Activated CD4-positive, CD25-positive, alpha-beta regulatory T cell (primary cell): ENCODE measurements around the gene THPO.

Source experiments
- DNase-seq, 4 experiments: peaks; one replicate each; lab custom pipeline; 2025; lab: John Stamatoyannopoulos, UW

The THPO gene

DNA sequence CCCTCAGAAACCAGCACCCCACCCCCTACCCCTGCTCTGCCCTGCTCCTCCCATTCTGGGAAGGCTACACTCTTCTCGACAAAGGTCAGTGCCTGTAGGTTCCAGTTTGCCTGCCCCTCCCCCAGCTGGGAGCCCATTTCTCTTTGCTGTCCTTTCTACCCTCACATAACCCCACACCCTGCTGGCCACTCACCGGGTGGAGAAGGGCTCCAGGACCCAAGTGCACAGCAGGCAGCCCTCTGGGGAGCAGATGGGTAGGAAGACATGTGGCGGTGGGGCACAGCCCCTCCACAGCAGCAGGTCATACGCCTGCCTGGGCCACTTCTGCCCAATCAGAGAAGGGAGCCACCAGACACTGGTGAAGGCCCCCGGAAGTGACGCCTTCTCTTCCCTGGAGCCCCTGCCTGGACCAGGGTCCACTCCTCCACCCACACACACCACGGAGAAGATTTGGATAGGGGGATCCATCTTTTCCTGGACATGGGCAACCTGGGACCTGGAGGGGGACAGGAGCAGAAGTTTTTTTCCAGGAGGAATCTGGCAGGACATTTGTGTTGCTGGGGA is at the start of gene THPO:
THPO (minus strand) TSS at position 326 of the 564 bp plus-strand sequence. CDS start 1,948 bp downstream, outside the sequence.
- DNase-seq: no peak

DNA sequence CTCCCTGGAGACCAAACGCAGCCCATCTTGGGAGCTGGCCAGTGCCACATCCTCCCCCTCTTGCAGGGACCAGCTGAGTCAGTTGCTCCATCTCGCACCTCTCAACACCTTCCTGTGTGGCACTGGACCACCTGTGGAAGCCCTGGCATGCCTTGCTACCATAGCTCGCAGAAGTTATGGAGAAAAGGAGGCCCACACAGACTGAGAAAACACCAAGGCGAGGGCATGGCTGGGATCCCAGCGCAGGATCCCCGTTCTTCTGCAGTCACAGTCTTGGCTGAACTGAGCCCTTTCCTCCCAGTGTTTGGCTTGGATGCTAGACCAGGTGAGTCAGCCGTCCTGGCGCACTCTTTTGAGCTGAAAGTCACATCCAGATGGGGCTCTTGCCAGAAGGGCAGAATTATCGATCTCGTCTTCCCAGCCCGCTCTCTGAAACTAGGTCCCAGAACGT is 48.7 kb upstream of the THPO start:
- DNase-seq: no peak

DNA sequence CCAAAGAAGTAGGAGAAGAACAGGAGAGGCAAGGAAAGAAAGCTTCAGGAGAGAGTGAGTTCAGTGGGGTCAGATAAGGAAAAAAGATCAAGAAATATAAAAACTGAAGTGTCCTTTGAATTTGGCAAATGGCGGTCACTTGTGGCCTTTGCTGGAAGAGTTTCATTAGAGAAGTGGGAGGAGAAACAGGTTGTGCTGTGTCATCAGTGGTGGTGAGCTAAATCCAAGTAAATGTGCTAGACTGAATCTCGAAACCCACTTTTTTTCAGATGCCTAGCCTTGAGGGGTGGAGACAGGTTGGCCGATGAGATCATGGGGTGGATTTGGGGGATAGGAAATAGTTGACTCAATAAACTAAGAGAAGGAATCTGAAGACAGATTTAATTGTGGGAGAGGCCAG is 45.6 kb upstream of the THPO start:
- no peak for DNase-seq

DNA sequence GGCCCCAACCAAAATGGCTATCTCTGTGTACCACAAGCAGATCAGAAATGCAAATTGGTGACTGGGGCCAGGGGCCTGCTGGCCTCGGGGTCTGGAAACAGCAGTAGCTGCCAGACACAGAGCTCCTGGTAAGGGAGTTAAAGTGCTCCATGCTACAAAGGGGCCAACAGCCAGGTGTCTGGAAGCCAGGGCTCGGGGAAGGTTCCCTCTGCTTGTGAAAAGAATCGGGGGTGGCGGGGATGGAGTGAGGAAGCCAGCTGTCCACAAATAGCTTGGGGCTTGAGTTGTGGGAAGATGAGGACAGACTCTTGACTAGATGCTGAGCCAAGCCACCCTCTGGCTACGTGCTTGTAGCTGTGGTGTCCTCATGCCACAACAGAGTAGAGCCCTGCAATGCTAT is 41.2 kb upstream of the THPO start:
- DNase-seq: no peak

DNA sequence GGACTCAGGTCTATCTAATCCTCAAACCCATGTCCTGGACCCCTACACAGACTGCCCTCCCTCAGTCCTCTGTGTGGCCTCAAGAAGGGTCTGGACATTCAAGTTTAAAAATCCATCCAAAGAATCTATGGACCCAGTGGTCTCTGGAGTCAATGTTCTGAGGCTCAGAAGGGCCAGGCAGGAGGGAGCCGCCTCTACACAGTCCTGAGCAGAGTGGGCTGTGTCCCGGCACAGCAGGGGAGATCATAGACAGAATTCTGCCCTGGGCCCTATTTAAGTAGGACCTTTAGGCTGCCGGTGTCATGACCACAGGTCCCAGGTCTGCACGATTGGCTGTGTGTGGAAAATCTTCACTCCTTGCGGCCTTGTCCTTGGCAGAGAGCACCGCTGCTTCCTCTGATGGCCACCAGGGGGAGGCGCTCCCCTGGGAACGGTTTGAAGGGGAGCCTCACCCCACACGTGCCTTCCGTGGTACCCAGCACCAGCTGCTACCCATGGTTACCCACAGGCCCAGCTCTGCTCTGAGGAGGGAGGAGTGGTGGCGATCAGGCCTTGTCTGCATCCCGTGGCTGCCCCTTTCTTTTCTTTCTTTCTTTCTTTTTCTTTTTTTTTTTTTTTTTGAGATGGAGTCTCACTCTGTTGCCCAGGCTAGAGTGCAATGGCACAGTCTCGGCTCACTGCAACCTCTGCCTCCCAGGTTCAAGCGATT is 39.8 kb upstream of the THPO start:
- peak; percentile 20 to 48 (median 37) for DNase-seq

DNA sequence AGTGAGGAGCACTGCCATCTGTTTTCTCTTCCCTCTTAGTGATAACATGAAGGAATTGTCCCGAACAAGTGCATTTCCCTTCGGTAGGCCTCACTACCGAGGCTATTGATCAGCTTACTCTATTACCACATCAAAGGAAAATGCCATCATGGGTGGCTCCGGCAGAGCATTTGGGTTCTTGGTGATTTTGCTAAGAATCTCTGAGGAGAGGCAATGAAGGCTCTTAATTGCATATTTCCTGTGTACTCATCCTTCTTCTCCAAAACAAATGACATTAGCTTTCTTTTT is 37.1 kb upstream of the THPO start:
- no peak for DNase-seq

DNA sequence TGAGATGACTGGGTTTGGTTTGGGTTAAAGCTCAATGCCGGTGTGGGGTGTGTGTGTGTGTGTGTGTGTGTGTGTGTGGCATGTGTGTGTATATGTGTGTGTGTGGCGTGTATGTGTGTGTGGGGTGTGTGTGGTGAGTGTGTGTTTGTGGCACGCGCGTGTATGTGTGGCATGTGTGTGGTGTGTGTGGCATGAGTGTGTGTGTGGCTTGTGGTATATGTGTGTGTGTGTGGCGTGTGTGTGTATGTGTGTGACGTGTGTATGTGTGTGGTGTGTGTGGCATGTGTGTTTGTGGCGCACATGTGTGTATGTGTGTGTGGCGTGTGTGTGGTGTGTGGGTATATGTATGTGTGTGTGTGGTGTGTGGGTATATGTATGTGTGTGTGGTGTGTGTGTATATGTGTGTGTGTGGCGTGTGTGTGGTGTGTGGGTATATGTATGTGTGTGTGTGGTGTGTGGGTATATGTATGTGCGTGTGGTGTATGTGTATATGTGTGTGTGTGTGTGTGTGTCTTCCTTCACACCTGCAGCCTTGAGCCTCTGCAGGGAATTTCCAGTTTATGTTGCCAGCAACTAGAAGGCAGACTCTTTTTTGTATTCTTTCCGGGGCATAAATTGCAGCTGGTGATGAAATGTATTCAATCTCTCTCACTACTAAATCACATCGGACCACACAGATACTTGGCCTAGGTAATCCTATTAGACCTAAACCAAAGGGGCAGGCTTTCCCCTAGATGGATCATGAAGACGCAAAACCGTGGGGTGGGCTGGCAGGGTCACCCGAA is 36.6 kb upstream of the THPO start:
- no peak for DNase-seq

DNA sequence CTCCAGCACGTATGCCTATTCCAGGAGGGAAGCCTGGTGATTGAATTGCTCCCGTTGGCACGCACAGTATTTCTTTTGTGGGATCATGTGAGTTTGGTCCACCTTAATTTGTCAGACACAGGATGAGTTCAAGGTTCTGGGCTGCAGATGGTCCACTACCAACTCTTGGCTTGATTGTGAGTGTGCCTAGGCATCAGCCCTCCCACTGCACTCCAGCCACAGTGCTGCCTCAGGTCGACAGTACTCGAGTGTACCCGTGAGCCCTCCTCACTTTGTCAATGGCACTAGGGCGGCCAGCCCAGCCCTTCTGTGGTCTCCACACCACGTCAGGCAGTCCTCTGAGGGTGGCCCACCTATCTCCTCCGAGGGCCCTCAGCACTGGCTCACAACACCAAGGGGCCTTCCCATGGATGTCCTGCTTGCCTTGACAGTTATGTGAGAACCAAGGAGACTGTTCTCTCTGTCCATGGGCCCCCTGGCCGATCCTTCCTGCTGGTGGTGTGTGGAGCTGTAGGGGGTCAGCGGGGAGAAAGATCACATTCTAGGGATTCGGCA is 32.0 kb upstream of the THPO start:
- DNase-seq: no peak

DNA sequence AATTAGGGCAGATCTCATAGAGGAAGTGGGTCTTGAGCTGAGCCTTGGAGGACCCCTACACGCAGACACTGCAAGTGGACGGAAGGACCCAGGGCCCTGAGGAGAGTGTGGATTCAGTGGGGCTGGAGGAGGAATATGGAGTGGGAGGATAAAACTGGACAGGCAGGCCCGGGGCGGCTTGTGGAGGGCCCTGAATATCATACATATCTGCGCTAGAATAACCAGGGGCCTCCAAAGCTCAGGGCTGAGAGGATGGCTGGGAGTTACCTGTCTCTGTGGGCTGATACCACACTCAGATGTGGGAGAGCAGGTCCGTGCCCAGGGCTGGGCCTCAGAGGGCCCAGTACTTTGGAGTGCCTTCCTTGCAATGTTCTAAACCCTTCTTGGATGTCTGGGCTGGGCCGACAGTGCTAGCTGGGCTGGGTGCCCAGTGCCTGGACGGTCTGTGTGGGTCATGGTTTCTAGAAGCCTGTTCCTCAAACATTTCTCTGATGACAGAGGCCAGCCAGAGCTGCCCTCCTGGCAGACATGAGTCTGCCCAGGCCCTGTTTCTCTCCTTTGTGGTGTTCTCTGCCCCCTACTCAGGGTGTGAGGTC is 31.4 kb upstream of the THPO start:
- DNase-seq: no peak

DNA sequence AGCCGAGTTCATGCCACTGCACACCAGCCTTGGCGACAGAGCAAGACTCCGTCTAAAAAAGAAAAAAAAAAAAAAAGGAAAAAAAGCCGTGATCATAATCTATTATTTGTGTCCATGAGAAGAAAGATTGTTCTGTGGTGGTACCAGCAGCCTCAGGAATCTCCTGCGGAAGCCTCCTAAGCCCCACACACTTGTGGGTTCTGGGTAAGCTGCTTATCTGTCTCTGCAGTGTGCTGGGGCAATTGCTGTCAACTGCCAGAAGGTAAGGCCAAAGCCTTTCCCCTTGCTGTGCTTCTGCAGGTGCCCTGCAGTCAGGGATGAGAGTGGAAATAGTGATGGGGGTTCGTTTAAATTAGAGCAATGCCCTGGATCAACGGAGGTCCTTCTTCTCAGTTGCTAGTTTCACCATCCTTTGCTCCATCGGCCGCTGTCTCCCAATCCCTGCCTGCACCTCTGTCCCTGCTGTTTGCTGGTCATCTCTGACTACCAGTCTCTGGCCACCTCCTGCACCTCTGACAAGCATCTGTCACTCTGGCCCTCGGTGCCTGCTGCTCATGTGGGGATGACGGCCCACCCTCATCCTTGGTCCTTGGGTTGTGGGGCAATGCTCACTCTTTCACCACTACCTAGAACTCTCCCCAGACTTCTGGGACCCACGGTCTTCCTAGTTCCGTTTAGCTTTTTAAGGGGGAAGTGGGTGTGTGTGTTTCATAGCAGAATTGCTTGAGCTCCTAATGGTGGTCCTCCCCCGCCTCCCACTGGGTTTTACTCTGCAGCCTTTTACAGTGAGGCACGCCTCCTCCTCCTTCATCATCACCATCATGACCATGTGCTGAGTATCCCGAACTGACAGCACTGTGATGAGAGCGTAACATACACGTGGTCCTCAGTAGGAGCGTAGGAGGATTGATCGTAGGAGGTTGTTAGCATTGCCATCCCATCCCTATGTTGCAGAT is 27.3 kb upstream of the THPO start:
- no peak for DNase-seq

DNA sequence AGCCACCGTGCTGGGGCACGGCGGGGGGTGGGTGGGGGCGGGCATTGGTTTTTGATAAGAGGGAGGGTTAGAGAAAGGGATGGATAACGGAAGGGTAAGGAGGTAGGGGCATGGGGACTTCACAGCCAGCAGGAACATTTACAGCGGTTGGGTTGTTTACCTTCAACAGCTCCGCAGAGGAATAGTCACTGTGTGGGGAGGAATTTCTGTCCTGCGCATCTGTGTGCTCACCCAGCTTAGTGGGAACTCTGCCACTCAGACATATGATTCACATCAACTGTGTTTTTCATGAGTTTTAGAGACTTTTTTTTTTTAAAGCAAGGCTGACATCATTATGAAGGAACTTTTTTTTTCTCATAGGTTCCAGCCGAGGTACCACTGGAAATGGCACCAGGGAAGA is 21.4 kb upstream of the THPO start:
- DNase-seq: no peak

DNA sequence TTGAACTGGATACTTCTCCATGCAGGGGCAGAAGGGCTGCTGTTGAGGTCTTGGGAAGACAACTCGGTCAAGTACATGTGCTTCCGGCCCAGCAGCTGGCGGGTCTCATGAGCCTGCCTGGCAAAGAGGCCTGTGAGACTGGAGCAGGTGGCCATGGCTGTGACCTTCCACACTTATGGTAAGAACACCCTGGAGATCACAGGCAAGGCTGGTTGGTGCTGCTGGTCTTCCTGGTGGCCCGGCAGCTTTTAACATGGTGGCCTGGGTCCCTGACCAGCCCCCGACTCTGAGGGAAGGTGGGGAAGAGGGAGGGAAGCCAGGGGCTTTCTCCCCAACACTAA is 17.3 kb upstream of the THPO start:
- DNase-seq: no peak

DNA sequence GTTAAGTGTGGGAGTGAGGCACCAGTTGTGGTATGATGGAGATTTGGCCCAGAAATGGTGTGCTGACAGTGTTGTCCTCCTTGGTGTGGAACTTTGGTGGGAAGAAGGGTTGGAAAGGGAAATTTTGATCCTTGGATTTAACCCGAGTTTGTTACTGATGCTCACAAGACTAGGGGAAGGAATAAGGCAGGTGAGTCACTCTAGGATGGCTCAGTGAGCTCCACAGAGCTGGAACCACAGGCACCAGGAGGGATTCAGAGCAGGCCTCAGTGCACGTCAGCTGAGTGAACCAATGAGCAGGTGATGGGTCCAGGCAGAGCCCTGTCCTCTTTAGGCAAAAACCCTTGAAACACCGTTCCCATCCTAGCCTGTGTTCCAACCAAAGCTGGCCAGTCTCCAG is 13.3 kb upstream of the THPO start:
- no peak for DNase-seq

DNA sequence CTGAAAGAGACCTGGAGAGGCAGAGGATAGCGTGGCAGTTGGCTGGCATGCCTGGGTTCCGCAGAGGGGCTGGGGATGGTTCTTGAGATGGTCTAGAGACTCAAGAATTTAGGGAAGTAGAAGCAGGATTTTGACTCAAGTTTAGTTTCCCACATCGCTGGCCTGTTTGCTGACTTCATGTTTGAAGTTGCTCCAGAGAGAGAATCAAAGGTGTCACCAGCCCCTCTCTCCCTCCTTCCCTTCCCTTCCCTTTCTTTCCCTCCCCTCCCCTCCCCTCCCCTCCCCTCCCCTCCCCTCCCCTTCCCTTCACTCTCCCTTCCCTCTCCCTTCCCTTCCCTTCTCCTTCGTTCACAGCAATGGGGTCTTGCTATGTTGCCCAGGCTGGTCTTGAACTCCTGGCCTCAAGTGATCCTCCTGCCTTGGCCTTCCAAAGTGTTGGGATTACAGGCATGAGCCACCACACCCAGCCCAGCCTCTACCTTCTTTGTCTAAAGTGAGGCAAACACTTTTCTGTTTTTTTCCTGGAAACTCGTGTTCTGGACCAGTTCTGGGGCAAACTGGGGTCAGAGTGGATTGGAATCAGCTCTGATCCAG is 12.0 kb upstream of the THPO start:
- no peak for DNase-seq

DNA sequence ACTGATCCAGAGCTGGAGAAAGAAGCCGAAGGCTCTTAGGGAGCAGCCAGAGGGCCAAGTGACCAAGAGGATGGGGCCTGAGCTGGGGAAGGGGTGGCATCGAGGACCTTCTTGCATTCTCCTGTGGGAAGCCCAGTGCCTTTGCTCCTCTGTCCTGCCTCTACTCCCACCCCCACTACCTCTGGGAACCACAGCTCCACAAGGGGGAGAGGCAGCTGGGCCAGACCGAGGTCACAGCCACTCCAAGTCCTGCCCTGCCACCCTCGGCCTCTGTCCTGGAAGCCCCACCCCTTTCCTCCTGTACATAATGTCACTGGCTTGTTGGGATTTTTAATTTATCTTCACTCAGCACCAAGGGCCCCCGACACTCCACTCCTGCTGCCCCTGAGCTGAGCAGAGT is 11.4 kb upstream of the THPO start:
- DNase-seq: no peak

DNA sequence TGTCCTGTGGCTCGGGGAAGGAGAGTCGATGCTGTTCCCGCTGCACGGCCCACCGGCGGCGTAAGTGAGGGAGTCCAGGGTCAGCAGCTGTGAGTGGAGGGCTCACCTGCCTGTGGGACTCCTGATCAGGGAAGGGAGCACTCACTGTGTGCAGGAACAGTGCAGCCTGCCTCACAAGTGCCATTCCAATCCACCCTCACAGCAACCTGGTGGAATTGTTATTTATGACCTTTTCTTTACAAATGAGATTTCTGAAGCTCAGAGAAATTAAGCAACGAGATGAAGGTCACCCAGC is 10.9 kb upstream of the THPO start:
- no peak for DNase-seq

DNA sequence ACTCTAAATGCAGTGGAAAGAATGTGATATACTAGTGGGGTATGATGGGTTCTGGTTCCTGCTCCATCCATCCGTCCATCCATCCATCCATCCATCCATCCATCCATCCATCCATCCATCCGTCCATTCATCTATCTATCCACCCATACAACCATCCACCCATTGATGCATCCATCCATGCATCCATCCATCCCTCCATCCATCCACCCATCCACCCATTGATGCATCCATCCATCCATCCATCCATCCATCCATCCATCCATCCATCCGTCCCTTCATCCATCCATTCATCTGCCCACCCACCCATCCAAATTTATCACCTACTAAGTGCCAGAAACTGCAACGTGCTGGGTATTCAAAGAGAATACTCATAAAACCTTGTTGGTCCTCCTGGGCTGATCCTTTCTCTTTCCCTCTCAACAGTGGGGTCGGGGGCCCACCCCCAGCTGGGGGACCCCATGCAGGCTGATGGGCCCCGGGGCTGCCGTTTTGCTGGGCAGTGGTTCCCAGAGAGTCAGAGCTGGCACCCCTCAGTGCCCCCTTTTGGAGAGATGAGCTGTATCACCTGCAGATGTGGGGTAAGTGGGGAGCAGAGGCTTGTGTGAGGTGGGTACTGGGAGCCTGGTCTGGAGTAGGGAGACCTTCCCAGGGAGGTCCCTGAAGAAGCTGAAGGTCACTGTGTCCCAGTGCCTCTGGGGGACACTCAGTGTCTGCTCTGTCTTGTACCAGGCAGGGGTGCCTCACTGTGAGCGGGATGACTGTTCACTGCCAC is 10.3 kb upstream of the THPO start:
- no peak for DNase-seq

DNA sequence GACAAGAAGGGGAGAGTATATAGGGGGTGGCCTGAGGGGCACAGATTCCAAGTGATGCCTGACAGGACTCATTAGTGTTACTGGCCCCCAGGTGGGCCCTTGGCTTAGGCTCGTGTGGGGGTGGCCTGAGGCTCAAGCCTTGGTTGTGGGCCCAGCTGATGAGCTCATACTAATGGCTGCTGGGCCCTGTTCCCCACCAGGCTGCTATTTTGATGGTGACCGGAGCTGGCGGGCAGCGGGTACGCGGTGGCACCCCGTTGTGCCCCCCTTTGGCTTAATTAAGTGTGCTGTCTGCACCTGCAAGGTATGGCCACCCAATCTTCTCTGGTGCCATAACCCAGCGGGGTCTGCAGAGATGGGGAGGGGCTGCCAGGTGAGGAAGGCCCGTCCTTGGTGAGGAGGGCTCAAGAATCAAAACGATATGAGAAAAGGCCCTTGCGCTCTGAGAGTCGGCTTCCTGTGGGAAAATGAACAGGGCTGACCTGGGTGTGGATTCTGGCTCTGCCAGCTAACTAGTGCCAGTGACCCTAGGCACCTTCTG is 9.2 kb upstream of the THPO start:
- no peak for DNase-seq

DNA sequence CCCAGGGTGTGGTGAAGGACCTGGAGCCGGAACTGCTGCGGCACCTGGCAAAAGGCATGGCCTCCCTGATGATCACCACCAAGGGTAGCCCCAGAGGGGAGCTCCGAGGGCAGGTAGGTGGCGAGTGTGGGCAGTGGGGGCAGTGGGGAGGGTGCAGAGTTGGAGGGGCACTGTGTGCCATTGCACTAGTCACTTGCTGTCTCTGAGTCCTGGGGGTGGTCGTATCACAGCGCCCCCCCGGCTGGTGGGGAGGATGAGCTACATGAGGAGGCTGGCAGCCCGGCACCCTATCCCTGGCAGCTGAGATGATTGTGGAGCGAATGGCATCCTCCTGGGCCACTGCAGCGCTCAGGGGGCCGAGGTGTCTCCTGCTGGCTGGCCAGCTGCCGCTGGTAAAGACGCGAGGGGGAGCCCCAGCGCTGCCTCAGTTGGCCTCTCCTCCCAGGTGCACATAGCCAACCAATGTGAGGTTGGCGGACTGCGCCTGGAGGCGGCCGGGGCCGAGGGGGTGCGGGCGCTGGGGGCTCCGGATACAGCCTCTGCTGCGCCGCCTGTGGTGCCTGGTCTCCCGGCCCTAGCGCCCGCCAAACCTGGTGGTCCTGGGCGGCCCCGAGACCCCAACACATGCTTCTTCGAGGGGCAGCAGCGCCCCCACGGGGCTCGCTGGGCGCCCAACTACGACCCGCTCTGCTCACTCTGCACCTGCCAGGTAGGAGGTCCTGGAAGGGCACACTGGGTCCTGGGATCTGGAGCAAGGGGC is 8.2 kb upstream of the THPO start:
- DNase-seq: no peak
